Jurkat, Clone E6-1 (cell line): ENCODE results near the gene DPY19L3.
A peak's percentile ranks its signal among the peaks of the same experiment; 100 is the strongest.

Source experiments
- DNase-seq: peaks from one replicate; pipeline ENCODE4 v3.0.0-alpha.2; 2011; ENCODE audit warnings: low read depth, low spot score
- H3K4me3 ChIP-seq: 2 replicates; pipeline ENCODE4 v1.5.1; 2011; ENCODE audit warnings: mild to moderate bottlenecking, low read length, control low read depth, moderate library complexity

The DPY19L3 gene

GRCh38 chr19:32387701-32388392 is 17.7 kb upstream of the DPY19L3 start:
- H3K4me3 ChIP-seq: no peak overlapping the region
- DNase-seq: no peak

- no peak for DNase-seq
- no peak overlapping the region for H3K4me3 ChIP-seq
Observed at GRCh38 chr19:32388393-32388855, 17.1 kb upstream of the DPY19L3 start.

- no peak for DNase-seq
- H3K4me3 ChIP-seq: no peak overlapping the region
Observed at GRCh38 chr19:32392901-32393300, 12.7 kb upstream of the DPY19L3 start.

GRCh38 chr19:32396046-32396652 is 9.4 kb upstream of the DPY19L3 start:
- no peak for DNase-seq
- H3K4me3 ChIP-seq: no peak overlapping the region

GRCh38 chr19:32397671-32398101 is 7.9 kb upstream of the DPY19L3 start:
- DNase-seq: no peak
- no peak overlapping the region for H3K4me3 ChIP-seq

- no peak for DNase-seq
- H3K4me3 ChIP-seq: no peak overlapping the region
Observed at GRCh38 chr19:32401992-32402391, 3.6 kb upstream of the DPY19L3 start.

- no peak overlapping the region for H3K4me3 ChIP-seq
- no peak for DNase-seq
Observed at GRCh38 chr19:32403291-32403995, 2.1 kb upstream of the DPY19L3 start.

GRCh38 chr19:32404213-32404932 is 1.2 kb upstream of the DPY19L3 start:
- DNase-seq: no peak
- H3K4me3 ChIP-seq: peak overlapping the region; percentile 82

GRCh38 chr19:32404933-32405430 is 588 bp upstream of the DPY19L3 start:
- H3K4me3 ChIP-seq: peak overlapping the region; percentile 82
- DNase-seq: no peak

GRCh38 chr19:32406161-32407003 is 812 bp downstream of the DPY19L3 start:
- H3K4me3 ChIP-seq: peak overlapping the region; percentile 82
- no peak for DNase-seq

- DNase-seq: no peak
- no peak overlapping the region for H3K4me3 ChIP-seq
Observed at GRCh38 chr19:32407004-32407992, 1.7 kb downstream of the DPY19L3 start.

GRCh38 chr19:32415246-32415645 is 9.7 kb downstream of the DPY19L3 start:
- DNase-seq: no peak
- no peak overlapping the region for H3K4me3 ChIP-seq

GRCh38 chr19:32415669-32416068 is 10.1 kb downstream of the DPY19L3 start:
- no peak for DNase-seq
- no peak overlapping the region for H3K4me3 ChIP-seq

GRCh38 chr19:32416749-32417456 is 11.3 kb downstream of the DPY19L3 start:
- DNase-seq: no peak
- no peak overlapping the region for H3K4me3 ChIP-seq

- no peak for DNase-seq
- no peak overlapping the region for H3K4me3 ChIP-seq
Observed at GRCh38 chr19:32418155-32418554, 12.6 kb downstream of the DPY19L3 start.

- no peak for DNase-seq
- H3K4me3 ChIP-seq: no peak overlapping the region
Observed at GRCh38 chr19:32421589-32422361, 16.2 kb downstream of the DPY19L3 start.
